DOHH2 (cell line): ENCODE results near the gene OR6N1.

ENCODE experiments used
- H3F3A ChIP-seq: fragments of 200-600 bp; sonication (generic), shearing (Covaris generic); 2 replicates; pipeline ENCODE4 v1.6.0; 2016; ENCODE audit warnings: antibody characterized with exemption, mild to moderate bottlenecking; ENCODE audit not compliant: control insufficient read depth, insufficient read depth
- H3K27ac ChIP-seq: fragments of 200-600 bp; sonication (generic); 2 replicates; pipeline ENCODE4 v1.5.1; 2014; ENCODE audit warnings: low read depth, mild to moderate bottlenecking, low read length, moderate library complexity
- H3K27me3 ChIP-seq: fragments of 200-600 bp; sonication (generic); 2 replicates; pipeline ENCODE4 v1.6.1; 2014; ENCODE audit warnings: mild to moderate bottlenecking, low read length, mixed read lengths; ENCODE audit not compliant: control insufficient read depth
- H3K36me3 ChIP-seq: fragments of 200-600 bp; sonication (generic); 2 replicates; pipeline ENCODE4 v1.6.1; 2014; ENCODE audit warnings: mild to moderate bottlenecking, low read length, moderate library complexity, mixed read lengths; ENCODE audit not compliant: control insufficient read depth
- H3K4me1 ChIP-seq: fragments of 200-600 bp; sonication (generic); 2 replicates; pipeline ENCODE4 v1.6.1; 2014; ENCODE audit warnings: mild to moderate bottlenecking, low read length, mixed read lengths; ENCODE audit not compliant: control insufficient read depth
- H3K4me2 ChIP-seq: fragments of 200-600 bp; sonication (generic); 2 replicates; pipeline ENCODE4 v1.6.0; 2014; ENCODE audit warnings: mild to moderate bottlenecking, low read length, moderate library complexity
- H3K4me3 ChIP-seq: fragments of 200-600 bp; sonication (generic); 2 replicates; pipeline ENCODE4 v1.5.1; 2014; ENCODE audit warnings: mild to moderate bottlenecking, low read length, mixed read lengths
- H3K79me2 ChIP-seq: fragments of 200-600 bp; sonication (generic); 2 replicates; pipeline ENCODE4 v1.6.1; 2014; ENCODE audit warnings: mild to moderate bottlenecking, low read length, mixed read lengths; ENCODE audit not compliant: control insufficient read depth
- H3K9me2 ChIP-seq: fragments of 200-600 bp; sonication (generic); replicated peaks from 2 replicates; pipeline ENCODE4 v1.6.1; 2014; ENCODE audit warnings: mild to moderate bottlenecking, low read length, mixed read lengths; ENCODE audit not compliant: control insufficient read depth
- H3K9me3 ChIP-seq: fragments of 200-600 bp; sonication (generic); 2 replicates; pipeline ENCODE4 v1.6.1; 2014; ENCODE audit warnings: antibody characterized with exemption, low read length, mixed read lengths; ENCODE audit not compliant: control insufficient read depth, insufficient read depth
- H4K20me1 ChIP-seq: fragments of 200-600 bp; sonication (generic); 2 replicates; pipeline ENCODE4 v1.6.0; 2014; ENCODE audit warnings: low read depth, mild to moderate bottlenecking, antibody characterized with exemption, low read length, moderate library complexity; ENCODE audit not compliant: control insufficient read depth, insufficient read depth
- CTCF ChIP-seq: fragments of 200-600 bp; sonication (generic); IDR thresholded peaks from one replicate; pipeline ENCODE4 v1.5.1; 2014; ENCODE audit warnings: antibody characterized with exemption, mild to moderate bottlenecking, low read depth, low read length; ENCODE audit not compliant: poor library complexity, severe bottlenecking
- EZH2phosphoT487 ChIP-seq: fragments of 200-600 bp; sonication (generic); IDR thresholded peaks from 2 replicates; pipeline ENCODE4 v1.6.1; 2017; ENCODE audit warnings: borderline replicate concordance, mild to moderate bottlenecking, antibody characterized with exemption, low read length, moderate library complexity, mixed read lengths

The OR6N1 gene

GRCh38 chr1:158752155-158752712, 19.8 kb downstream of the OR6N1 start:
- Histone ChIP-seq H3K27ac (no peak overlapping the region), H3K4me1 (no peaks in the 10 kb centered on the region), H3K27me3 (0 out of 2 replicates have a peak, but pooled peaks cover 2% of the 10 kb centered on the region), H3K79me2 (no peaks in the 10 kb centered on the region), H3K36me3 (no peaks in the 10 kb centered on the region), H3F3A (no peaks in the 10 kb centered on the region), H3K9me2 (no peaks in the 10 kb centered on the region), H3K4me3 (no peak overlapping the region), H3K9me3 (no peaks in the 10 kb centered on the region), H3K4me2 (no peak overlapping the region), H4K20me1 (no peaks in the 10 kb centered on the region)
- TF ChIP-seq CTCF, result no peak
- no peak for TF ChIP-seq EZH2phosphoT487

- no peaks in the 10 kb centered on the region for H4K20me1 ChIP-seq
- no peak overlapping the region for H3K27ac ChIP-seq
Observed at GRCh38 chr1:158735848-158736247, 36.1 kb downstream of the OR6N1 start.

GRCh38 chr1:158732524-158732923, 39.5 kb downstream of the OR6N1 start:
- H3F3A ChIP-seq, result no peaks in the 10 kb centered on the region
- no peaks in the 10 kb centered on the region for H3K4me1 ChIP-seq
- H4K20me1 ChIP-seq, result no peaks in the 10 kb centered on the region
- no peak for TF ChIP-seq EZH2phosphoT487
- TF ChIP-seq CTCF, result no peak
- no peaks in the 10 kb centered on the region for H3K27me3 ChIP-seq
- no peak overlapping the region for H3K4me3 ChIP-seq
- H3K27ac ChIP-seq, result no peak overlapping the region
- no peaks in the 10 kb centered on the region for H3K9me2 ChIP-seq
- H3K36me3 ChIP-seq, result no peaks in the 10 kb centered on the region
- no peaks in the 10 kb centered on the region for H3K79me2 ChIP-seq
- no peak overlapping the region for H3K4me2 ChIP-seq
- no peaks in the 10 kb centered on the region for H3K9me3 ChIP-seq

More at GRCh38 chr1:158735848-158736247, 36.1 kb downstream of the OR6N1 start:
- TF ChIP-seq CTCF, result no peak
- no peak for TF ChIP-seq EZH2phosphoT487
- Histone ChIP-seq H3K4me3 (no peak overlapping the region), H3K79me2 (no peaks in the 10 kb centered on the region), H3K27me3 (no peaks in the 10 kb centered on the region), H3K4me1 (no peaks in the 10 kb centered on the region), H3F3A (no peaks in the 10 kb centered on the region), H3K36me3 (no peaks in the 10 kb centered on the region), H3K9me2 (no peaks in the 10 kb centered on the region), H3K4me2 (no peak overlapping the region), H3K9me3 (no peaks in the 10 kb centered on the region)
